Measurements from ENCODE around the gene CYP27A1. TPM values are rescaled to one million over a fixed set of nuclear protein-coding genes. Genes with fewer than 3 reads are reported as not detected.

Gene CYP27A1
- total and polyA plus RNA-seq, 9 of the 15 experiments (the other 6 are each of a cell fraction or from before 2014, with no cell fraction given) = 0.20 TPM; not detected in 8

GRCh38 chr2:218822622-218823021, 40.7 kb downstream of the CYP27A1 start:
- Histone ChIP-seq H3K27ac (ENCODE audit: extremely low read depth, low read depth, low read length) (no peak overlapping the region), H3K4me3 (no peak overlapping the region), H3K9ac (ENCODE audit: insufficient read depth in 1 of 2, low read depth in 2 of 2, low read length in 2 of 2) (no peak overlapping the region), H3K27me3 (ENCODE audit: control insufficient read depth in 2 of 2, insufficient read depth in 2 of 2, low read length in 2 of 2) (peaks cover 11 to 49% of the 10 kb centered on the region in 2 experiments; a peak in 3 of 5 replicates), H3K4me2 (ENCODE audit: insufficient read depth, low read length) (no peak overlapping the region), H3K79me2 (ENCODE audit: control insufficient read depth, insufficient read depth, low read length) (no peaks in the 10 kb centered on the region), H3K9me3 (replicated peaks; ENCODE audit: control insufficient read depth, insufficient read depth, low read depth, low read length) (no peaks in the 10 kb centered on the region), H3K36me3 (ENCODE audit: control insufficient read depth, insufficient read depth, low read length) (no peaks in the 10 kb centered on the region), H2AFZ (ENCODE audit: low read depth, low read length) (no peak overlapping the region), H4K20me1 (replicated peaks; ENCODE audit: control insufficient read depth, insufficient read depth, low read length) (no peaks in the 10 kb centered on the region; the same call in 1 of the 2 replicates), H3K4me1 (replicated peaks in 1 of 2; ENCODE audit: control insufficient read depth in 2 of 2, insufficient read depth in 2 of 2, low read length in 2 of 2) (no peaks in the 10 kb centered on the region; a peak in 1 of 5 replicates), H3K9me1 (ENCODE audit: control insufficient read depth, insufficient read depth, low read length) (no peaks in the 10 kb centered on the region)
- 2% methylated on average over 7 of the region's 7 CpGs for WGBS (ENCODE audit: insufficient coverage, low coverage, missing lambda C conversion rate)
- FAIRE-seq = no peak
- TF ChIP-seq CUX1 (CRISPR knock-in tag; IDR thresholded peaks at IDR 0.05) (no peak), MCM2 (IDR thresholded peaks at IDR 0.05; ENCODE audit: low read depth) (no peak), SRSF9 (IDR thresholded peaks at IDR 0.05; ENCODE audit: borderline replicate concordance, low read depth, low read length) (no peak), KLF6 (CRISPR knock-in tag; IDR thresholded peaks at IDR 0.05; ENCODE audit: borderline replicate concordance) (no peak), PHF20 (IDR thresholded peaks at IDR 0.05; ENCODE audit: partially characterized antibody) (no peak), ARID2 (IDR thresholded peaks at IDR 0.05) (no peak), C11orf30 (IDR thresholded peaks at IDR 0.05; ENCODE audit: low read depth) (no peak)
- ATAC-seq = no peak
- intact Hi-C loops (cut with micrococcal nuclease) (no loop called here), in situ Hi-C loops (cut with MboI) (no loop called here)
- ChIA-PET CTCF (ENCODE audit: low intra/inter-chr PET ratio) (no interaction called here), POLR2A (no interaction called here)
- BruUV-seq (replicated peaks) = no TSS peak
- no peak for DNase-seq (ENCODE audit: extremely low read depth in 1 of 4, low spot score in 3 of 4)

Data from K562 (cell line).